Liver (tissue), 9 donors: Measurements from ENCODE around the gene MYO18B. TPM values are rescaled to one million over a fixed set of nuclear protein-coding genes. Genes with fewer than 3 reads are reported as not detected.

Experiments
- DNase-seq: peaks from one replicate; pipeline ENCODE4 v3.0.0-alpha.2; 2017; ENCODE audit warnings: low spot score
- H3K27ac ChIP-seq, 2 donors: one replicate each; pipeline ENCODE4 v1.7.0; 2013; ENCODE audit warnings: inconsistent platforms in 2 of 2, low read length in 2 of 2, control low read depth in 1 of 2, low read depth in 1 of 2, mild to moderate bottlenecking in 1 of 2
- H3K27me3 ChIP-seq, 4 donors: one replicate each; pipeline versions ENCODE4 v1.6.1 to v1.7.0; 2013; ENCODE audit warnings: low read length in 3 of 4, inconsistent platforms in 1 of 4, mild to moderate bottlenecking in 1 of 4, moderate library complexity in 1 of 4; ENCODE audit not compliant: control insufficient read depth in 4 of 4, insufficient read depth in 4 of 4
- H3K36me3 ChIP-seq, 4 donors: one replicate each; pipeline versions ENCODE4 v1.6.1 to v1.7.0; 2013; ENCODE audit warnings: low read length in 3 of 4, mild to moderate bottlenecking in 3 of 4, low read depth in 1 of 4, moderate library complexity in 1 of 4; ENCODE audit not compliant: control insufficient read depth in 4 of 4, insufficient read depth in 3 of 4
- H3K4me1 ChIP-seq, 4 donors: one replicate each; pipeline versions ENCODE4 v1.6.1 to v1.7.0; 2013; ENCODE audit warnings: low read length in 3 of 4, mild to moderate bottlenecking in 3 of 4, moderate library complexity in 1 of 4; ENCODE audit not compliant: control insufficient read depth in 4 of 4, insufficient read depth in 4 of 4
- H3K4me3 ChIP-seq, 3 donors: one replicate each; pipeline versions ENCODE4 v1.6.1 to v1.7.0; 2013; ENCODE audit warnings: low read length in 3 of 3, control low read depth in 1 of 3, low read depth in 1 of 3, mild to moderate bottlenecking in 1 of 3
- H3K9ac ChIP-seq, 2 donors: one replicate each; pipeline ENCODE4 v1.7.0; 2013; ENCODE audit warnings: low read length in 2 of 2, mild to moderate bottlenecking in 2 of 2, moderate library complexity in 2 of 2, control low read depth in 1 of 2, low read depth in 1 of 2
- H3K9me3 ChIP-seq, 4 donors: one replicate each; pipeline versions ENCODE4 v1.6.1 to v1.7.0; 2013; ENCODE audit warnings: low read length in 3 of 4; ENCODE audit not compliant: control insufficient read depth in 4 of 4
- ATF3 ChIP-seq: IDR thresholded peaks from 2 replicates; pipeline ENCODE4 v1.6.1; 2016; ENCODE audit warnings: antibody characterized with exemption
- CTCF ChIP-seq: fragments of 150-350 bp; IDR thresholded peaks from 2 replicates; pipeline ENCODE4 v1.5.1; 2017; ENCODE audit warnings: improper control_type of control experiment, low read depth, low read length; ENCODE audit not compliant: missing input control
- EGR1 ChIP-seq, 2 donors: IDR thresholded peaks; 2 replicates each; pipeline ENCODE4 v1.6.1; 2016 to 2018; ENCODE audit warnings: antibody characterized with exemption in 2 of 2, low read depth in 2 of 2
- FOXA1 ChIP-seq: IDR thresholded peaks from 2 replicates; pipeline ENCODE4 v1.6.1; 2016; ENCODE audit warnings: antibody characterized with exemption
- GABPA ChIP-seq, 2 donors: IDR thresholded peaks in 1 of 2; conservative IDR thresholded peaks in 1 of 2; 2 replicates each; pipeline ENCODE4 v1.6.1; 2016; ENCODE audit warnings: antibody characterized with exemption in 2 of 2, mild to moderate bottlenecking in 1 of 2, moderate library complexity in 1 of 2
- HNF4A ChIP-seq, 2 donors: conservative IDR thresholded peaks; 2 replicates each; pipeline ENCODE4 v1.6.1; 2016; ENCODE audit warnings: antibody characterized with exemption in 2 of 2, mild to moderate bottlenecking in 2 of 2
- HNF4G ChIP-seq: IDR thresholded peaks from 2 replicates; pipeline ENCODE4 v1.6.1; 2016; ENCODE audit warnings: antibody characterized with exemption
- JUND ChIP-seq, 2 donors: IDR thresholded peaks; 2 replicates each; pipeline ENCODE4 v1.6.1; 2016; ENCODE audit warnings: antibody characterized with exemption in 2 of 2
- MAX ChIP-seq: IDR thresholded peaks from 2 replicates; pipeline ENCODE4 v1.6.1; 2016; ENCODE audit warnings: antibody characterized with exemption
- NR2F2 ChIP-seq: IDR thresholded peaks from 2 replicates; pipeline ENCODE4 v1.6.1; 2016; ENCODE audit warnings: antibody characterized with exemption
- RAD21 ChIP-seq, 2 donors: IDR thresholded peaks; 2 replicates each; pipeline ENCODE4 v1.6.1; 2016; ENCODE audit warnings: antibody characterized with exemption in 2 of 2, mild to moderate bottlenecking in 2 of 2
- REST ChIP-seq: IDR thresholded peaks from 2 replicates; pipeline ENCODE4 v1.6.1; 2016; ENCODE audit warnings: antibody characterized with exemption, mild to moderate bottlenecking
- RXRA ChIP-seq, 2 donors: IDR thresholded peaks; 2 replicates each; pipeline ENCODE4 v1.6.1; 2017 to 2018; ENCODE audit warnings: antibody characterized with exemption in 2 of 2, mild to moderate bottlenecking in 1 of 2
- SP1 ChIP-seq: IDR thresholded peaks from 2 replicates; pipeline ENCODE4 v1.6.1; 2018; ENCODE audit warnings: antibody characterized with exemption, mild to moderate bottlenecking
- TAF1 ChIP-seq: conservative IDR thresholded peaks from 2 replicates; pipeline ENCODE4 v1.6.1; 2016; ENCODE audit warnings: antibody characterized with exemption, mild to moderate bottlenecking
- ZBTB33 ChIP-seq: IDR thresholded peaks from 2 replicates; pipeline ENCODE4 v1.6.1; 2016; ENCODE audit warnings: antibody characterized with exemption
- WGBS: extraction: QIAGEN DNeasy Blood & Tissue Kit; methylation state at CpG from one replicate; pipeline ENCODE4 v1.1.7; 2013; 5-methylcytosine and 5-hydroxymethylcytosine counted together
- polyA plus RNA-seq, 2 donors: library from polyadenylated mRNA; stranded (reverse) in 1 of 2; unstranded in 1 of 2; fragments of 200-250 nt in 1 of 2; fragments of >200 nt in 1 of 2; fragmentation: Nextera tagmentation in 1 of 2; extraction: Ambion mirVana in 1 of 2; gene quantifications; one replicate each; pipeline versions ENCODE4 v1.2.1 to v1.2.3, GENCODE V29; 2013 to 2015
- total RNA-seq, 2 donors: library from RNA; depleted of rRNA; stranded (reverse); fragments of >200 nt; gene quantifications; one replicate each; pipeline ENCODE4 v1.2.3, GENCODE V29; 2014
- donor health status: healthy.
- donor health status: healthy.
- donor health status: healthy.
- donor health status: healthy.
- donor health status: healthy.

Gene MYO18B
- total and polyA plus RNA-seq, 4 donors, result under 0.01 to 4.2 (median 0.02) TPM; not detected in 1

GRCh38 chr22:25953276-25953675 lies 211.3 kb downstream of the MYO18B start (continued):
- no peak for TF ChIP-seq ATF3
- TF ChIP-seq NR2F2, result no peak
- TF ChIP-seq HNF4A (conservative IDR thresholded peaks at IDR 0.05), result no peak
- TF ChIP-seq ZBTB33, result no peak
- TF ChIP-seq FOXA1, result no peak

GRCh38 chr22:25953919-25954318 lies 211.9 kb downstream of the MYO18B start:
- no peak for TF ChIP-seq GABPA (IDR thresholded peaks at IDR 0.05 in 1 of 2, conservative IDR thresholded peaks at IDR 0.05 in 1 of 2)
- TF ChIP-seq HNF4A (conservative IDR thresholded peaks at IDR 0.05), result peak in 1 of 2 donors; percentile 13
- no peak for TF ChIP-seq RXRA (IDR thresholded peaks at IDR 0.05)
- H3K9me3 ChIP-seq, result no peaks in the 10 kb centered on the region
- no peaks in the 10 kb centered on the region for H3K27me3 ChIP-seq
- no peaks in the 10 kb centered on the region for H3K4me1 ChIP-seq
- H3K36me3 ChIP-seq, result no peaks in the 10 kb centered on the region
- 26% methylated on average over 4 of the region's 4 CpGs for WGBS
- no peak overlapping the region for H3K4me3 ChIP-seq
- no peak overlapping the region for H3K9ac ChIP-seq
- peak; percentile 41 for DNase-seq
- H3K27ac ChIP-seq, result no peak overlapping the region

- WGBS, result 95% methylated on average over 9 of the region's 9 CpGs
- H3K27ac ChIP-seq, result no peak overlapping the region
- no peak for TF ChIP-seq FOXA1
- no peak for TF ChIP-seq ZBTB33
- no peaks in the 10 kb centered on the region for H3K4me1 ChIP-seq
- H3K9ac ChIP-seq, result no peak overlapping the region
- DNase-seq, result no peak
- no peaks in the 10 kb centered on the region for H3K27me3 ChIP-seq
- H3K36me3 ChIP-seq, result no peaks in the 10 kb centered on the region
- no peaks in the 10 kb centered on the region for H3K9me3 ChIP-seq
- no peak overlapping the region for H3K4me3 ChIP-seq
These were observed 213.3 kb downstream of the MYO18B start for GRCh38 chr22:25955323-25955722.

GRCh38 chr22:25956801-25957200 lies 214.8 kb downstream of the MYO18B start:
- no peak overlapping the region for H3K4me3 ChIP-seq
- H3K36me3 ChIP-seq, result no peaks in the 10 kb centered on the region
- WGBS, result 59% methylated on average over 5 of the region's 5 CpGs
- no peak for TF ChIP-seq HNF4G
- TF ChIP-seq SP1, result no peak
- no peak for TF ChIP-seq REST
- TF ChIP-seq JUND (IDR thresholded peaks at IDR 0.05), result no peak
- TF ChIP-seq RXRA (IDR thresholded peaks at IDR 0.05), result no peak
- no peak for TF ChIP-seq MAX
- no peak for TF ChIP-seq TAF1
- TF ChIP-seq RAD21 (IDR thresholded peaks at IDR 0.05), result no peak
- TF ChIP-seq CTCF, result no peak
- no peak for TF ChIP-seq ATF3
- TF ChIP-seq EGR1 (IDR thresholded peaks at IDR 0.05; ENCODE audit: low read depth in 2 of 2), result no peak
- no peak for TF ChIP-seq GABPA (IDR thresholded peaks at IDR 0.05 in 1 of 2, conservative IDR thresholded peaks at IDR 0.05 in 1 of 2)
- no peak for DNase-seq
- no peaks in the 10 kb centered on the region for H3K4me1 ChIP-seq
- no peaks in the 10 kb centered on the region for H3K9me3 ChIP-seq
- H3K27me3 ChIP-seq, result no peaks in the 10 kb centered on the region
- no peak overlapping the region for H3K27ac ChIP-seq
- H3K9ac ChIP-seq, result no peak overlapping the region
